HG03442 (cell line): ENCODE data around the gene CPNE5.

Experiments
- ATAC-seq: cut with Tn5 transposase; IDR thresholded peaks from one replicate; pipeline ENCODE4 v1.9.1; 2021; ENCODE audit warnings: mild to moderate bottlenecking, moderate library complexity; ENCODE audit not compliant: unreplicated experiment

Gene CPNE5

GRCh38 chr6:36858407-36858981, 19.2 kb upstream of the CPNE5 start:
- no peak for ATAC-seq

GRCh38 chr6:36857325-36857724, 18.1 kb upstream of the CPNE5 start:
- ATAC-seq, result no peak

DNA sequence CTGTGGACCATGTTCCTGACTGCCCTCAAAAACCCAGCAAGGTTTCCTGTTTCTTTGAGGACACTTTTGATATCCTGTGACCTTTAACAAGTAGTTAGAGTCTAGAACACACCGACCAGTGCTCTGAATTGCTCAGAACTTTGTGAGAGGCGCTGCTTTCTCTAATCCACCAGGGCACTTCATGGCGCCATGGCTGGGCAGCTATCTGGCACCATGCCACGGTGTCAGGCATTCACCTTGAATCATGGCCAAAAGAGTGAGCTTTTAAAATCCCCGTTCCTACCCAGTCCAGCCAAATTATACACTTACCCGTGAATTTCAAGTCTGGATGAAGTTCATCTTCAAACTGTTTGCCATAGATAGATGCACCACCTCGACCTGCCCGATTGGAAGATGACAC, 17.0 kb upstream of the CPNE5 start:
- ATAC-seq, result no peak

DNA sequence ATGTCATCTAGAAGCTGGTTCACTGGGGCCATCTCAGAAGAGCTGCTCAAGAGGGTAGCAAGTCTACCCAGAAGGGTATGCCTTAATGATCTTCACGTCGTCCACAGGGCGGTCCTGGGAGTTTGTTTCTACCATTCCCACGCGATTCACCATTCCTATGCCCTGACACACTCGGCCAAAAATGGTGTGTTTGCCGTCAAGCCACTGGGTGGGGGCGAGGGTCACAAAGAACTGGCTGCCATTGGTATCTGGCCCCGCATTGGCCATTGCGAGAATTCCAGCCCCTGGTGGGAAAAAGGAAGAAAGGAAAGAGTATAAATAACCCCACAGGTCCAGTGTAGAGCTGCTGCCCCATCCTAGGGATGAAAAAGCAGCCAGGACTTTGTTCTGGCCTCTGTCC, 16.5 kb upstream of the CPNE5 start:
- no peak for ATAC-seq

- ATAC-seq, result no peak
Measured at GRCh38 chr6:36853325-36853724, 14.1 kb upstream of the CPNE5 start.

GRCh38 chr6:36852481-36853147, 13.4 kb upstream of the CPNE5 start:
- no peak for ATAC-seq

- ATAC-seq, result no peak
Measured at GRCh38 chr6:36851626-36852025, 12.4 kb upstream of the CPNE5 start.

- ATAC-seq, result no peak
Measured at GRCh38 chr6:36851149-36851614, 11.9 kb upstream of the CPNE5 start.

GRCh38 chr6:36850021-36850420, 10.8 kb upstream of the CPNE5 start:
- ATAC-seq, result no peak

DNA sequence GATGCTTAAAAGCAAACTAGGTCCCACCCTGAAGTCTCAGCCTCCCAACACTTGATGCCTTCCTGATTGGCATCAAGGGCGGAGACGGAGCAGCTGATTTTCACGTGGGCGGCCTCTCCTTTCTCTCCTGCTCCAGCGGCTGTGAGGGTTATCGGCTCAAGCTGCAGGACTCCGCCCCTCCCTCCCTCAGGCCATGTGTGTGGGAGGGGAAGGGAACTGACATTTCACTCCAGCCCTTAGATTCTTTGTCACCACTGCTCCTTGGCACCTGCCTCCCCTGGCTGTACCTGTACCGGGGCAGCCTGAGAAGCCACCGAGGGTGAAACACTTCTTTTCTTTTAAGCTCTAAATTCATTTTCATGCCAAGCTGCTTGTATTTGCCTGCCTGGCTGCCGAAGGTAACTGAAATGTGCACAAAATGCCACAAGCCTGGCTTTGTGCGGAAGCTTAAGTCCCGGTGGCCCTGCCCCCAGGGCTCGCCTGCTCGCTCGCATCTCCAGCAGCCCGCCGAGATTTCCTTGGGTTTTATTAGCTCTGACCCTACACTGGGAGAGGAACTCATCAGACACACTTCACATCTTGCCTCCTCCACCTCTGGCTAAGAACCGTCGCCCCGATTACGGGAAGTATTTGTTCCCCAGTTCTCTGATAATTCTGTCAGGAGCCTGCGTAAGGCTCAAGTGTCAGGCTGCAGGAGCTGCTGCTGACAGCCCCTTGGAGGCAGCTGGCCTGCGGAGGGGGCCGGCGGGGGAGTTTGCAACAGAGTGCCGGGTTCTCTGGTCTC, 9.6 kb upstream of the CPNE5 start:
- ATAC-seq, result no peak

DNA sequence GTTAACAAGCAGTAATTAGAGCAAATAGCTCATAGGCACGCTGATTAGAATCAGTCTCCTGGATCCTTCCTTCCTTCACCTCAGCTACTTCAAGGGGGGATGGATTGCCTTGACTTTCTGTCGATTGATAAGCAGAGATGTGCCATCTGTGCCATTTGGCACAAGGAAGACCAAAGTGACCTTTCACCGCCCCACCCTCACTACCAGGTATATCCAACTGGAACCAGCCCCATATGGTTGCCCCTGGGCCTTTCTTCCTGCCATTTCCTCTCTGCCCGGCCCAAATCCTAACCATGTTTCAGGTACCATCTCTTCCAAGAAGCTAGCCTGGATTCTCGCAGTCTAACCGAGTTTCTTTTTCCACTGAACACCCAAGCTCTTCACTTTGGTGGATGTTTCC, 8.7 kb upstream of the CPNE5 start:
- ATAC-seq, result no peak

DNA sequence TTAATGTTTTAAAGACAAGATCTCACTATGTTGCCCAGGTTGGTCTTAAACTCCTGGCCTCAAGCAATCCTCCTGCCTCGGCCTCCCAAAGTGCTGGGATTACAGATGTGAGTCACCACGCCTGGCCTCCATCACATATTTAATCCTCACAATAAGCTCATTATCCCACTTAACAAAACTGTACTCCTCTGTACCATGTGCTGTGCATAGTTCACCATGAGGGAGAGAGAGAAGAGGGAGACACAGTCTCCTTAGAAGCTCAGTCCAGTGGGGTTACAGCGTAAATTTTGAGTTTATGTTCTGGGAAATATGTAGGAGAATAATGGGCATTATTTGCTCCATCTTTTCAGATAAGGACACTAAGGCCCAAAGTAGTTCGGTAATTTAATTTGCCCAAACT, 7.9 kb upstream of the CPNE5 start:
- no peak for ATAC-seq

- ATAC-seq, result no peak
Measured at GRCh38 chr6:36845233-36845632, 6.0 kb upstream of the CPNE5 start.

- no peak for ATAC-seq
Measured at GRCh38 chr6:36844232-36845170, 5.3 kb upstream of the CPNE5 start.

DNA sequence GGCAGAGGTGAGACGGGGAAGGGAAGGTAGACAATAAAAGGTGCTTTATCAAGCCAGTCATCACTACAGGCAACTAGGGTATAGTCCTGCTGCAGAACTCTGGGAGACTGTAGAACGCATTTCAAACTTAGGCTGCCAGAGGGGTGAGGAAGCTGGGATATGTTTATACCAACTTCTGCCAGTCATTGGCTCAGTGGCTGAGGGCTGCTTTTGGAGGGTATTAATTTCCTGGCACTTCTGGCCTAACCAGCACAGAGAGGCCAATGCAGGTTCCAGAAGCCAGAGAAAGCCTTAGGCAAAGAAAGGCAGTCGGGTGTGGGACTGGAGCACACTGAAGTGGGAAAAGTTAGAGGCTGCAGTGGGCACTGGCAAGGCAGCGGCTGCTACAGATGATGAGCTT, 3.9 kb upstream of the CPNE5 start:
- no peak for ATAC-seq

GRCh38 chr6:36841756-36842155, 2.5 kb upstream of the CPNE5 start:
- ATAC-seq, result no peak

- no peak for ATAC-seq
Measured at GRCh38 chr6:36840432-36841403, 1.5 kb upstream of the CPNE5 start.

DNA sequence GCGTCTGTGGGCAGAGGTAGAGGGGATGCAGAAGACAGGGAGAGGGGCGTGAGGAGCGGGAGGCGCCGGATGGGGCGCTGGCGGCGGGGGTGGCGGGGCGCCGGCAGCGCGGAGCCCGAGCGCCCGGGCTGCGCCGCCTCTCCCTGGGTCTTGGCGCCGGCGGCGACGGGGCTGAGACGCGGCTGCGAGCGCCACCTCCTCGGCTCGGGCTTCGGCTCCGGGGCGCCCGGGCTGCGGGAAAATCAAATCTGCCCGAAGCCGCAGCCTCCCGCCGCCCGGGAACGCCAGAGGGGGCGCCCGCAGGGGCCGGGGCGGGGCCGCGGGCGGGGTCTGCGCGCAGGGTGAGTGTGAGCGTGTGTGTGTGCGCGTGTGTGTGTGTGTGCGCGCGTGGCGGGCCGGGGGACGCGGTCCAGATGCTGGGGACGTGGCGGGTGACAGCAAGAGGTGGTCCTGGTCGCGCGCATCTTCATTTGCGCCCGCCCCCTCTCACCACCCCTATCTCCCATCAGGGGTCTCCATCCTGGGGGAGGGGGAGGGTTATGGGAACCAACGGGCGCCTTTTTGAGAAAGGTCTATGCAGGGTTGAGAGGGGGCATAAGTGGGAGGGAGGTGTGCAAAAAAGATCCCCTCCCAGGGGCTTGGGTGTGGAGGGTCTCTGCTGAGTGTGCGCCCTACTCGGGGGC, 646 bp upstream of the CPNE5 start:
- no peak for ATAC-seq

DNA sequence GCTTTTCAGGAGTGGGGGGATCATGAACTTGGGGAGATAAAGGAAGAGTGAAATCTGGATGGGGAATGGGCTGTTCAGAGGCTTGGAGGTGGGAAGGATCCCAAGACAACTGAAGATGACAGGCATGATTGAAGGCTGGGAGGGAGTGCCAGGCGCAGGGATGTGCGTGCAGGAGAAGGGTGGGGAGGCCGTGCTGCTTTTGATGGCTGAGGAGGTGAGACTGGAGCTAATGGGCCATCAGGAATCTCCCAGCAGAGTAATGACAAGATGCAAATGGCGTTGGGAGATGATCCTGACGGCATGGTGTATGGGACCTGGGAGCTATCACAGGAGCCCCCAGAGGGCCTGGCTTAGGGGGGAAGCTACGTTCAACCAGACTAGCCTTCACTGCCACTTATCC, 1.6 kb downstream of the CPNE5 start:
- ATAC-seq, result no peak

DNA sequence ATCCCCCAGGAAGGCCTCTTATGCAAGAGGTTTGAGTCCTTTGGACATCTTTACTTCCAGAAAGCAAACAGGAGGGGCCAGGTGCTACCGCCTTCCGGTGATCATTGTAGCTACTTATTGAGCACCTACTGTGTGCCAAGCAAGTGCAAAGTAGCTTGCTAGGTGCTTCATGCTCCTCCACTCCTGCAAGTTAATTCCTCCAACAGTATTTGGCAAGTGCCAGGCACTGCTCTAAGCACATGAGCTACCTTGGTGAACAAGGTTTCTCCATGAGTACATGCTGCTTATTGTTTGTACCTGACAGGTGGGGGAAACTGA, 2.3 kb downstream of the CPNE5 start:
- ATAC-seq, result no peak
